ENCODE measurements around the gene MLKL.

The MLKL gene

DNA sequence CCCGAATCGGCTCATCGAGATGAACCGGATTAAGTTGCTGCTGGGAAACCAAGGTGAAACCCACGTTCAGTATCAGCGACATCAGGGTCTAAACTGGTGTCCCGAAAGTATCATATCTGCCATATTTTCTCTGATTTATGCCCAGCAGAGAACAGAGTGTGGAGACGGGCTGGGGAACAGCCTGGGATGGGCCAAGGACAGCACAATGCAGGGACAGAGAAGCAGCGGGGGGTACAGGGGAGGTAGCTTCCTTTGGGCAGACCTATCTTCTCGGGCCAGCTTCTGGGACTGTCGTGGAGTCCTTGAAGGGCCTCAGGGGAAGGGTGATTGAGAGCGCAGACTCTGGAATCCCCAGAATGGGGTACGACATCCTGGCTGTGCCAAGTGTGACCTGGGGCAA is 17.5 kb upstream of the MLKL start:
- Histone ChIP-seq H3K27me3 (ENCODE audit: insufficient read depth, low read length) (no peaks in the 10 kb centered on the region), H3K4me3 (ENCODE audit: low read length) (no peak overlapping the region), H3K27ac (ENCODE audit: low read depth, low read length) (no peak overlapping the region), H3K9ac (ENCODE audit: low read depth, low read length) (no peak overlapping the region), H3K36me3 (ENCODE audit: insufficient read depth, low read length) (no peaks in the 10 kb centered on the region), H3K9me3 (ENCODE audit: insufficient read depth, low read depth, low read length) (no peaks in the 10 kb centered on the region), H3K4me1 (ENCODE audit: insufficient read depth, low read length) (no peaks in the 10 kb centered on the region)
- WGBS = 94% methylated on average over 13 of the region's 13 CpGs

- Histone ChIP-seq H3K27me3 (ENCODE audit: insufficient read depth, low read length) (no peaks in the 10 kb centered on the region), H3K4me3 (ENCODE audit: low read length) (no peak overlapping the region), H3K27ac (ENCODE audit: low read depth, low read length) (no peak overlapping the region), H3K36me3 (ENCODE audit: insufficient read depth, low read length) (no peaks in the 10 kb centered on the region), H3K4me1 (ENCODE audit: insufficient read depth, low read length) (no peaks in the 10 kb centered on the region), H3K9ac (ENCODE audit: low read depth, low read length) (no peak overlapping the region), H3K9me3 (ENCODE audit: insufficient read depth, low read depth, low read length) (no peaks in the 10 kb centered on the region)
- 95% methylated on average over 7 of the region's 7 CpGs for WGBS
These were observed 16.7 kb upstream of the MLKL start for GRCh38 chr16:74717367-74717766.

DNA sequence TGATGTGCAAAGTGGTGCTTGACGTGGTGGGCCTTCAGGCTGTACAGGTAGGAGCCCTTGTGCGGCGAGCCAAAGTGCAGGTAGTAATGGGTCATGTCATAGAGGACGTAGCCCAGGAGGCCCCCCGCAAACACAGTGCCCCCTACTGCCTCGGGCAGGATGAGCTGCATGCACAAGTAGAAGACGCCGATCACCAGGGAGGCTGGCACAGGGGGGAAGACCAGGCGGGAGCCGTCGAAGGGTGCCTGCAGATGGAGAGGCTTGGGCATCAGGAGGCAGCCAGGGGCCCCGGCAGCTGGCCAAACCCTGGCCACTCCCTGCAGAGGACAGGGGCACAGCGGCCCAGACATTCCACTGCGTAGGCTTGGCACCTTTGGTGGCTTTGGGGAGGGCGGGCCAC is 15.7 kb upstream of the MLKL start:
- Histone ChIP-seq H3K4me3 (ENCODE audit: low read length) (no peak overlapping the region), H3K27me3 (ENCODE audit: insufficient read depth, low read length) (no peaks in the 10 kb centered on the region), H3K36me3 (ENCODE audit: insufficient read depth, low read length) (no peaks in the 10 kb centered on the region), H3K4me1 (ENCODE audit: insufficient read depth, low read length) (no peaks in the 10 kb centered on the region), H3K9me3 (ENCODE audit: insufficient read depth, low read depth, low read length) (no peaks in the 10 kb centered on the region), H3K9ac (ENCODE audit: low read depth, low read length) (no peak overlapping the region), H3K27ac (ENCODE audit: low read depth, low read length) (no peak overlapping the region)
- WGBS = 86% methylated on average over 15 of the region's 15 CpGs

- 89% methylated on average over 10 of the region's 10 CpGs for WGBS
These were observed 13.2 kb upstream of the MLKL start for GRCh38 chr16:74713876-74714275.

DNA sequence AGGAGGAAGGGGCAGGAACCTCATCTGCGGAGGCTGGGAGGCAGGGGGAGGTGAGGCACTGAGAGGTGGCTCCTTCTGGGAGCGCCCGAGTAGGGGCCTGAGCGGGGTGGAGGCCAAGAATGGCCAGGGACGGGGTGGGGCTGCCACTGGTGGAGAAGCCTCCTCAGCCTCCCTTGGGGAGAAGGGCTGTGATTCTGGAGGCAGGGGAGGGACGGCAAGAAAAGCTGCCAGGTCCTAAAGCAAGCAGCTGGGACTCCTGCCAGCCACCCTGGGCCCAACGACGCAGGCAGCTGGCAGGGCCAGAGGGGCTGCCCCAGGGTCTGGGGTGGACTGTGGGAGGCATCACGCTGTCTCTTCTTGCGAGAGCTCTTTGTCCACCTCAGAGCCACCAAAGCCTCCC is 12.7 kb upstream of the MLKL start:
- no peaks in the 10 kb centered on the region for H3K4me1 ChIP-seq (ENCODE audit: insufficient read depth, low read length)
- WGBS = 93% methylated on average over 10 of the region's 10 CpGs
- no peak overlapping the region for H3K27ac ChIP-seq (ENCODE audit: low read depth, low read length)
- no peaks in the 10 kb centered on the region for H3K27me3 ChIP-seq (ENCODE audit: insufficient read depth, low read length)
- no peaks in the 10 kb centered on the region for H3K36me3 ChIP-seq (ENCODE audit: insufficient read depth, low read length)
- no peak overlapping the region for H3K4me3 ChIP-seq (ENCODE audit: low read length)
- H3K9ac ChIP-seq (ENCODE audit: low read depth, low read length) = no peak overlapping the region
- no peaks in the 10 kb centered on the region for H3K9me3 ChIP-seq (ENCODE audit: insufficient read depth, low read depth, low read length)

More at GRCh38 chr16:74713876-74714275, 13.2 kb upstream of the MLKL start:
- H3K36me3 ChIP-seq (ENCODE audit: insufficient read depth, low read length) = no peaks in the 10 kb centered on the region
- no peak overlapping the region for H3K9ac ChIP-seq (ENCODE audit: low read depth, low read length)
- H3K27ac ChIP-seq (ENCODE audit: low read depth, low read length) = no peak overlapping the region
- no peaks in the 10 kb centered on the region for H3K27me3 ChIP-seq (ENCODE audit: insufficient read depth, low read length)
- no peaks in the 10 kb centered on the region for H3K9me3 ChIP-seq (ENCODE audit: insufficient read depth, low read depth, low read length)
- H3K4me3 ChIP-seq (ENCODE audit: low read length) = no peak overlapping the region
- no peaks in the 10 kb centered on the region for H3K4me1 ChIP-seq (ENCODE audit: insufficient read depth, low read length)

DNA sequence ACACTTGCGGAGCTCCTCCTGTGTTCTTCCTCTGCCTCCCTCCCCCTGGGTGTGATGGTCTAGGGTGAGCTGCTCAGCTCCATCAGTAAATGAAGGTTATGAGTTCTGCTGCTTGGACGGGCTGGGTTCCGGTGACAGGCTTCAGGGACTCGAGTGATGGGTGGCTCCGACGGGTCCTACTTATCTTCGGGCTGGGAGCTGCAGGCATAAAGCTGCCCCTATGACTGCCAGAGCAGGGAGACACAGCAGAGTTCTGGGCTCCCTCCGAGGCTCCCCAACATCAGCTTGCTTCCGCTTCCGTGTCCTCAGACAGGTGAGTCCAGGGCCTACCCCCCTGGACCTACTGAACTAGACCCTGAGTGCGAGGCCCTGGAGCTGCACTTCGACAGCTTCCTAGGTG is 11.3 kb upstream of the MLKL start:
- Histone ChIP-seq H3K36me3 (ENCODE audit: insufficient read depth, low read length) (no peaks in the 10 kb centered on the region), H3K27ac (ENCODE audit: low read depth, low read length) (no peak overlapping the region), H3K9ac (ENCODE audit: low read depth, low read length) (no peak overlapping the region), H3K4me3 (ENCODE audit: low read length) (no peak overlapping the region), H3K27me3 (ENCODE audit: insufficient read depth, low read length) (peaks cover 3% of the 10 kb centered on the region; the same call in 1 of the 2 replicates), H3K9me3 (ENCODE audit: insufficient read depth, low read depth, low read length) (no peaks in the 10 kb centered on the region), H3K4me1 (ENCODE audit: insufficient read depth, low read length) (no peaks in the 10 kb centered on the region)
- 93% methylated on average over 12 of the region's 12 CpGs for WGBS

GRCh38 chr16:74710401-74710800 is 9.7 kb upstream of the MLKL start:
- Histone ChIP-seq H3K4me1 (ENCODE audit: insufficient read depth, low read length) (no peaks in the 10 kb centered on the region), H3K9ac (ENCODE audit: low read depth, low read length) (no peak overlapping the region), H3K4me3 (ENCODE audit: low read length) (no peak overlapping the region), H3K27ac (ENCODE audit: low read depth, low read length) (no peak overlapping the region), H3K9me3 (ENCODE audit: insufficient read depth, low read depth, low read length) (no peaks in the 10 kb centered on the region), H3K36me3 (ENCODE audit: insufficient read depth, low read length) (no peaks in the 10 kb centered on the region), H3K27me3 (ENCODE audit: insufficient read depth, low read length) (peaks cover 3% of the 10 kb centered on the region; the same call in 1 of the 2 replicates)
- WGBS = 95% methylated on average over 8 of the region's 8 CpGs

DNA sequence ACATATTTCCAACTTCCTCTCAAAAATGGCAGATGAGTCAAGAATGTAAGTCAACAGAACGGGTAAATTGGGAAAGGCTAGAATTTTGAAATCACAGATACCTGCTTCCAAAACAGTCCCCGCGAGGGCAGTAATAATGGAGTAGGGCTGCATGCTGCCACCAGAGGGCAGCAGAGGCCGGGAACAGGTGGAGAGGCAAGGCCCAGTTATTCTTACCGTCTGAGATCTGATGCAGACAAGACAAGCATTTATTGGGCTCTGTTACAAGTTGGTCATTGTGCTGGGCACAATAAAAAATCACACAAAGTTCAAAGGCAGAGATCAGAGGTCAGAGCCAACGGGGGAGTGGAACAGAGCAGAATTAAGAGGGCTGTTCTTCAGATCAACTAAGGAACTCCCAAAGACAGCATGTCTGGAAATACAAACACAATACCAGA is 8.8 kb upstream of the MLKL start:
- Histone ChIP-seq H3K9ac (ENCODE audit: low read depth, low read length) (no peak overlapping the region), H3K27ac (ENCODE audit: low read depth, low read length) (no peak overlapping the region), H3K4me3 (ENCODE audit: low read length) (no peak overlapping the region), H3K36me3 (ENCODE audit: insufficient read depth, low read length) (no peaks in the 10 kb centered on the region), H3K27me3 (ENCODE audit: insufficient read depth, low read length) (peaks cover 3% of the 10 kb centered on the region; the same call in 1 of the 2 replicates), H3K9me3 (ENCODE audit: insufficient read depth, low read depth, low read length) (no peaks in the 10 kb centered on the region), H3K4me1 (ENCODE audit: insufficient read depth, low read length) (no peaks in the 10 kb centered on the region)
- WGBS = 3% methylated on average over 6 of the region's 6 CpGs

DNA sequence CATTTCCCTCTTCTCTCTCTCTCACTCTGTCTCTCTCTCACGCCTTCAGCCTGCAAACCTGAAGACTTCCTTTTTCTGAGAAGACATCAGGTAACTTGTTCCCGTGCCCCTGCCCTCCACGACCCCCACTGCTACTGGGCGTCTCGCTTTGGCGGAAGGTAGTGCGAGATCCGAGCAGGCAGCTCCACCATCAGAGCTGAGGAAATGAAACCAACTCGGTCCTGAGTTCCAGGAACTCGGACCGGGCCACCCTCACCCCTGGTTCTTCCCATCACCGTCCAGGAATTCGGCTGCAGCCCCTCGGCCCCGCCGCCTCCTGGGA is 585 bp downstream of the MLKL start:
- Histone ChIP-seq H3K4me3 (ENCODE audit: low read length) (peak overlapping the region; percentile 64), H3K9ac (ENCODE audit: low read depth, low read length) (peak overlapping the region; percentile 52), H3K36me3 (ENCODE audit: insufficient read depth, low read length) (no peaks in the 10 kb centered on the region), H3K27ac (ENCODE audit: low read depth, low read length) (no peak overlapping the region), H3K9me3 (ENCODE audit: insufficient read depth, low read depth, low read length) (no peaks in the 10 kb centered on the region), H3K27me3 (ENCODE audit: insufficient read depth, low read length) (peaks cover 26% of the 10 kb centered on the region), H3K4me1 (ENCODE audit: insufficient read depth, low read length) (peaks cover 7% of the 10 kb centered on the region; the same call in 1 of the 2 replicates)
- 46% methylated on average over 16 of the region's 16 CpGs for WGBS

DNA sequence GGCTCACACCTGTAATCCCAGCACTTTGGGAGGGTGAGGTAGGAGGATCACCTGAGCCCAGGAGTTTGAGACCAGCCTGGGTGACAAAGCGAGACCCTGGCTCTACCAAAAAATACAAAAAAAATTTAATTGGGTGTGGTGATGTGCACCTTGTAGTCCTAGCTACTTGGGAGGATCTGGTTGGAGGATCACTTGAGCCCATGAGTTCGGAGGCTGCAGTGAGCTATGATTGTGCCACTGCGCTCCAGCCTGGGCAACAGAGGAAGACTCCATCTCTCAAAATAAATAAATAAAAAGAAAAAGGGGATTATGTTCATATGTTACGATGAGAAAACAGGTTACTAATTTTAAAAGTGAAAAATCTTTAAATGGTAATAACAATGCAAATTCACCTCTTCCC is 996 bp downstream of the MLKL start:
- WGBS = 91% methylated on average over 2 of the region's 4 CpGs
- no peaks in the 10 kb centered on the region for H3K36me3 ChIP-seq (ENCODE audit: insufficient read depth, low read length)
- H3K4me3 ChIP-seq (ENCODE audit: low read length) = peak overlapping the region; percentile 64
- H3K27ac ChIP-seq (ENCODE audit: low read depth, low read length) = no peak overlapping the region
- H3K4me1 ChIP-seq (ENCODE audit: insufficient read depth, low read length) = peaks cover 7% of the 10 kb centered on the region; the same call in 1 of the 2 replicates
- peaks cover 26% of the 10 kb centered on the region for H3K27me3 ChIP-seq (ENCODE audit: insufficient read depth, low read length)
- no peaks in the 10 kb centered on the region for H3K9me3 ChIP-seq (ENCODE audit: insufficient read depth, low read depth, low read length)
- no peak overlapping the region for H3K9ac ChIP-seq (ENCODE audit: low read depth, low read length)

- Histone ChIP-seq H3K4me1 (ENCODE audit: insufficient read depth, low read length) (peaks cover 7% of the 10 kb centered on the region; the same call in 1 of the 2 replicates), H3K4me3 (ENCODE audit: low read length) (no peak overlapping the region), H3K9ac (ENCODE audit: low read depth, low read length) (no peak overlapping the region), H3K9me3 (ENCODE audit: insufficient read depth, low read depth, low read length) (no peaks in the 10 kb centered on the region), H3K27me3 (ENCODE audit: insufficient read depth, low read length) (peaks cover 26% of the 10 kb centered on the region), H3K36me3 (ENCODE audit: insufficient read depth, low read length) (no peaks in the 10 kb centered on the region), H3K27ac (ENCODE audit: low read depth, low read length) (no peak overlapping the region)
- WGBS = 87% methylated on average over 3 of the region's 4 CpGs
These were observed 2.4 kb downstream of the MLKL start for GRCh38 chr16:74698222-74698621.
